GM23338 (cell line): Measurements from ENCODE around the gene TSPOAP1. TPM values are rescaled to one million over a fixed set of nuclear protein-coding genes. Genes with fewer than 3 reads are reported as not detected.

Source experiments
- ATAC-seq: fragments of 200-7000 bp; cut with Tn5 transposase; 3 replicates; pipeline ENCODE4 v1.9.1; 2020
- DNase-seq: peaks from one replicate; pipeline ENCODE4 v3.0.0-alpha.2; 2015; ENCODE audit warnings: low spot score
- H2AFZ ChIP-seq: fragments of 200-600 bp; sonication (generic); 2 replicates; pipeline ENCODE4 v1.8.0; 2016; ENCODE audit warnings: antibody characterized with exemption, mild to moderate bottlenecking, moderate library complexity
- H3F3A ChIP-seq: fragments of 200-600 bp; sonication (generic); replicated peaks from 2 replicates; pipeline ENCODE4 v1.8.0; 2017; ENCODE audit warnings: antibody characterized with exemption, mixed run types, low read depth
- H3K27ac ChIP-seq: fragments of 200-600 bp; sonication (generic); 2 replicates; pipeline ENCODE4 v1.6.1; 2016; ENCODE audit warnings: low read depth
- H3K27me3 ChIP-seq: fragments of 200-600 bp; sonication (generic); 2 replicates; pipeline ENCODE4 v1.8.0; 2016; ENCODE audit warnings: mild to moderate bottlenecking, mixed run types, moderate library complexity; ENCODE audit not compliant: insufficient read depth
- H3K36me3 ChIP-seq: fragments of 200-600 bp; sonication (generic); 2 replicates; pipeline ENCODE4 v1.8.0; 2016; ENCODE audit warnings: mild to moderate bottlenecking; ENCODE audit not compliant: insufficient read depth
- H3K4me1 ChIP-seq: fragments of 200-600 bp; sonication (generic); 2 replicates; pipeline ENCODE4 v1.8.0; 2016; ENCODE audit warnings: mild to moderate bottlenecking, moderate library complexity; ENCODE audit not compliant: insufficient read depth
- H3K4me2 ChIP-seq: fragments of 200-600 bp; sonication (generic); 2 replicates; pipeline ENCODE4 v1.7.1; 2017; ENCODE audit warnings: mixed run types
- H3K4me3 ChIP-seq: fragments of 200-600 bp; sonication (generic); 2 replicates; pipeline ENCODE4 v1.6.1; 2016; ENCODE audit warnings: mixed run types
- H3K79me2 ChIP-seq: fragments of 200-600 bp; sonication (generic); replicated peaks from 2 replicates; pipeline ENCODE4 v1.8.0; 2017; ENCODE audit warnings: mild to moderate bottlenecking; ENCODE audit not compliant: insufficient read depth
- H3K9me2 ChIP-seq: fragments of 200-600 bp; sonication (generic); 2 replicates; pipeline ENCODE4 v1.8.0; 2017; ENCODE audit not compliant: insufficient read depth
- H4K20me1 ChIP-seq: fragments of 200-600 bp; sonication (generic); replicated peaks from 2 replicates; pipeline ENCODE4 v1.8.0; 2017; ENCODE audit warnings: mild to moderate bottlenecking; ENCODE audit not compliant: insufficient read depth
- H3K27ac Mint-ChIP-seq: 2 replicates; pipeline ENCODE4 v1.8.0; 2020; ENCODE audit warnings: inconsistent platforms, mild to moderate bottlenecking, moderate library complexity, mixed read lengths
- H3K27me3 Mint-ChIP-seq: 3 replicates; pipeline ENCODE4 v1.8.0; 2022; ENCODE audit warnings: low read depth, mild to moderate bottlenecking, moderate library complexity, mixed read lengths, inconsistent platforms; ENCODE audit not compliant: insufficient read depth, poor library complexity
- H3K36me3 Mint-ChIP-seq: 3 replicates; pipeline ENCODE4 v1.8.0; 2021; ENCODE audit warnings: low read depth, mild to moderate bottlenecking, inconsistent platforms, moderate library complexity, mixed read lengths
- H3K4me1 Mint-ChIP-seq: 3 replicates; pipeline ENCODE4 v1.8.0; 2020; ENCODE audit warnings: mild to moderate bottlenecking, inconsistent platforms, mixed read lengths
- H3K4me3 Mint-ChIP-seq: 3 replicates; pipeline ENCODE4 v1.8.0; 2021; ENCODE audit warnings: moderate library complexity, mild to moderate bottlenecking, inconsistent platforms, mixed read lengths
- H3K9me3 Mint-ChIP-seq: 3 replicates; pipeline ENCODE4 v1.8.0; 2020; ENCODE audit warnings: moderate library complexity, mild to moderate bottlenecking, inconsistent platforms, mixed read lengths
- CREB1 ChIP-seq: fragments of 250-450 bp; sonication (Bioruptor Pico); IDR thresholded peaks from 2 replicates; pipeline ENCODE4 v1.5.0; 2020; ENCODE audit warnings: low read depth, mild to moderate bottlenecking, moderate library complexity
- ETS1 ChIP-seq: IDR thresholded peaks from 2 replicates; pipeline ENCODE4 v1.6.1; 2016; ENCODE audit warnings: antibody characterized with exemption
- EZH2 ChIP-seq: fragments of 200-600 bp; sonication (generic); IDR thresholded peaks from one replicate; pipeline ENCODE4 v1.8.0; 2017; ENCODE audit warnings: antibody characterized with exemption, mild to moderate bottlenecking, low read depth; ENCODE audit not compliant: unreplicated experiment
- EZH2phosphoT487 ChIP-seq: fragments of 200-600 bp; sonication (generic); IDR thresholded peaks from one replicate; pipeline ENCODE4 v1.8.1; 2018; ENCODE audit warnings: antibody characterized with exemption; ENCODE audit not compliant: unreplicated experiment
- JUNB ChIP-seq: IDR thresholded peaks from one replicate; pipeline ENCODE4 v1.6.1; 2016; ENCODE audit warnings: antibody characterized with exemption; ENCODE audit not compliant: unreplicated experiment
- NANOG ChIP-seq: IDR thresholded peaks from 2 replicates; pipeline ENCODE4 v1.6.1; 2016; ENCODE audit warnings: antibody characterized with exemption, borderline replicate concordance
- POLR2AphosphoS5 ChIP-seq: IDR thresholded peaks from 2 replicates; pipeline ENCODE4 v1.6.1; 2016; ENCODE audit warnings: antibody characterized with exemption, low read depth
- REST ChIP-seq: IDR thresholded peaks from one replicate; pipeline ENCODE4 v1.6.1; 2018; ENCODE audit warnings: antibody characterized with exemption; ENCODE audit not compliant: unreplicated experiment
- STAT1 ChIP-seq: IDR thresholded peaks from one replicate; pipeline ENCODE4 v1.6.1; 2016; ENCODE audit warnings: antibody characterized with exemption; ENCODE audit not compliant: unreplicated experiment
- ZNF114 ChIP-seq: fragments of 250-450 bp; sonication (Bioruptor Pico); IDR thresholded peaks from 2 replicates; pipeline ENCODE4 v1.5.0; 2020; ENCODE audit warnings: mild to moderate bottlenecking, moderate library complexity
- ZNF331 ChIP-seq: fragments of 250-450 bp; sonication (Bioruptor Pico); IDR thresholded peaks from 2 replicates; pipeline ENCODE4 v1.5.0; 2020; ENCODE audit warnings: low read depth, mild to moderate bottlenecking, moderate library complexity
- polyA plus RNA-seq: library from polyadenylated mRNA; unstranded; fragments of >200 nt; fragmentation: Nextera tagmentation; extraction: Ambion mirVana; gene quantifications from 2 replicates; pipeline ENCODE4 v1.2.1, GENCODE V29; 2016
- total RNA-seq: library from RNA; depleted of rRNA; stranded (reverse); fragments of >200 nt; shearing (Covaris generic); gene quantifications from 2 replicates; pipeline ENCODE4 v1.2.3, GENCODE V29; 2014
- TF ChIP-seq, protein P1 (sequence below): fragments of 250-450 bp; sonication (Bioruptor Pico); IDR thresholded peaks from 2 replicates; pipeline ENCODE4 v1.5.0; 2020; ENCODE audit warnings: mild to moderate bottlenecking, moderate library complexity
- TF ChIP-seq, protein P2 (sequence below), 2 experiments: fragments of 200-600 bp in 1 of 2; sonication (generic) in 1 of 2; conservative IDR thresholded peaks; 2 replicates each; pipeline versions ENCODE4 v1.5.1 to v1.6.1; 2016 to 2017; ENCODE audit warnings: antibody characterized with exemption in 2 of 2, low read depth in 2 of 2, mild to moderate bottlenecking in 2 of 2, moderate library complexity in 1 of 2

The TSPOAP1 gene
- total and polyA plus RNA-seq, 2 experiments from 2014 or later: 7.3 to 11.8 TPM

DNA sequence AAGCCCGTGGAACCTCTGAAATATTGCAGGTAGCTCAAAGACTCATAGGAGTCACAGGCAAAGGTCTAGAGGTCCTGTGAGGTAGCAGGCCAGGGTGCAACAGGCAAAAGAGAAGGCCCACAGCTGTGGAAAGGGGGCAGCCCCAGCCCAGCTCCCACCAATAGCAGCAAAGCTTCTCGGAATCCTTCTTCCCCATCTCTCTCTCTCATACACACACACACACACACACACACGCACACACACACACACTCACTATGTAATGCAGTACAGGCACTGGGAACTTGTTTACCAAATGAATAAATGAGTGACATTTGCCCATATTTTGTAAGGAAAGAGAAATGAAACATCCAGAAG, 40.2 kb upstream of the TSPOAP1 start:
- Histone ChIP-seq H3K27me3 (no peaks in the 10 kb centered on the region), H3F3A (no peaks in the 10 kb centered on the region), H4K20me1 (no peaks in the 10 kb centered on the region), H3K4me3 (no peak overlapping the region), H3K4me1 (no peaks in the 10 kb centered on the region), H3K79me2 (no peaks in the 10 kb centered on the region), H3K9me2 (no peaks in the 10 kb centered on the region), H3K36me3 (no peaks in the 10 kb centered on the region), H3K27ac (no peak overlapping the region), H3K4me2 (no peak overlapping the region), H2AFZ (no peak overlapping the region)
- TF ChIP-seq EZH2: no peak
- TF ChIP-seq STAT1: no peak
- no peak for TF ChIP-seq CREB1 (CRISPR knock-in tag)
- no peak for TF ChIP-seq ZNF331
- no peak for TF ChIP-seq NANOG
- TF ChIP-seq REST: no peak
- TF ChIP-seq EZH2phosphoT487: no peak
- TF ChIP-seq, protein P1, sequence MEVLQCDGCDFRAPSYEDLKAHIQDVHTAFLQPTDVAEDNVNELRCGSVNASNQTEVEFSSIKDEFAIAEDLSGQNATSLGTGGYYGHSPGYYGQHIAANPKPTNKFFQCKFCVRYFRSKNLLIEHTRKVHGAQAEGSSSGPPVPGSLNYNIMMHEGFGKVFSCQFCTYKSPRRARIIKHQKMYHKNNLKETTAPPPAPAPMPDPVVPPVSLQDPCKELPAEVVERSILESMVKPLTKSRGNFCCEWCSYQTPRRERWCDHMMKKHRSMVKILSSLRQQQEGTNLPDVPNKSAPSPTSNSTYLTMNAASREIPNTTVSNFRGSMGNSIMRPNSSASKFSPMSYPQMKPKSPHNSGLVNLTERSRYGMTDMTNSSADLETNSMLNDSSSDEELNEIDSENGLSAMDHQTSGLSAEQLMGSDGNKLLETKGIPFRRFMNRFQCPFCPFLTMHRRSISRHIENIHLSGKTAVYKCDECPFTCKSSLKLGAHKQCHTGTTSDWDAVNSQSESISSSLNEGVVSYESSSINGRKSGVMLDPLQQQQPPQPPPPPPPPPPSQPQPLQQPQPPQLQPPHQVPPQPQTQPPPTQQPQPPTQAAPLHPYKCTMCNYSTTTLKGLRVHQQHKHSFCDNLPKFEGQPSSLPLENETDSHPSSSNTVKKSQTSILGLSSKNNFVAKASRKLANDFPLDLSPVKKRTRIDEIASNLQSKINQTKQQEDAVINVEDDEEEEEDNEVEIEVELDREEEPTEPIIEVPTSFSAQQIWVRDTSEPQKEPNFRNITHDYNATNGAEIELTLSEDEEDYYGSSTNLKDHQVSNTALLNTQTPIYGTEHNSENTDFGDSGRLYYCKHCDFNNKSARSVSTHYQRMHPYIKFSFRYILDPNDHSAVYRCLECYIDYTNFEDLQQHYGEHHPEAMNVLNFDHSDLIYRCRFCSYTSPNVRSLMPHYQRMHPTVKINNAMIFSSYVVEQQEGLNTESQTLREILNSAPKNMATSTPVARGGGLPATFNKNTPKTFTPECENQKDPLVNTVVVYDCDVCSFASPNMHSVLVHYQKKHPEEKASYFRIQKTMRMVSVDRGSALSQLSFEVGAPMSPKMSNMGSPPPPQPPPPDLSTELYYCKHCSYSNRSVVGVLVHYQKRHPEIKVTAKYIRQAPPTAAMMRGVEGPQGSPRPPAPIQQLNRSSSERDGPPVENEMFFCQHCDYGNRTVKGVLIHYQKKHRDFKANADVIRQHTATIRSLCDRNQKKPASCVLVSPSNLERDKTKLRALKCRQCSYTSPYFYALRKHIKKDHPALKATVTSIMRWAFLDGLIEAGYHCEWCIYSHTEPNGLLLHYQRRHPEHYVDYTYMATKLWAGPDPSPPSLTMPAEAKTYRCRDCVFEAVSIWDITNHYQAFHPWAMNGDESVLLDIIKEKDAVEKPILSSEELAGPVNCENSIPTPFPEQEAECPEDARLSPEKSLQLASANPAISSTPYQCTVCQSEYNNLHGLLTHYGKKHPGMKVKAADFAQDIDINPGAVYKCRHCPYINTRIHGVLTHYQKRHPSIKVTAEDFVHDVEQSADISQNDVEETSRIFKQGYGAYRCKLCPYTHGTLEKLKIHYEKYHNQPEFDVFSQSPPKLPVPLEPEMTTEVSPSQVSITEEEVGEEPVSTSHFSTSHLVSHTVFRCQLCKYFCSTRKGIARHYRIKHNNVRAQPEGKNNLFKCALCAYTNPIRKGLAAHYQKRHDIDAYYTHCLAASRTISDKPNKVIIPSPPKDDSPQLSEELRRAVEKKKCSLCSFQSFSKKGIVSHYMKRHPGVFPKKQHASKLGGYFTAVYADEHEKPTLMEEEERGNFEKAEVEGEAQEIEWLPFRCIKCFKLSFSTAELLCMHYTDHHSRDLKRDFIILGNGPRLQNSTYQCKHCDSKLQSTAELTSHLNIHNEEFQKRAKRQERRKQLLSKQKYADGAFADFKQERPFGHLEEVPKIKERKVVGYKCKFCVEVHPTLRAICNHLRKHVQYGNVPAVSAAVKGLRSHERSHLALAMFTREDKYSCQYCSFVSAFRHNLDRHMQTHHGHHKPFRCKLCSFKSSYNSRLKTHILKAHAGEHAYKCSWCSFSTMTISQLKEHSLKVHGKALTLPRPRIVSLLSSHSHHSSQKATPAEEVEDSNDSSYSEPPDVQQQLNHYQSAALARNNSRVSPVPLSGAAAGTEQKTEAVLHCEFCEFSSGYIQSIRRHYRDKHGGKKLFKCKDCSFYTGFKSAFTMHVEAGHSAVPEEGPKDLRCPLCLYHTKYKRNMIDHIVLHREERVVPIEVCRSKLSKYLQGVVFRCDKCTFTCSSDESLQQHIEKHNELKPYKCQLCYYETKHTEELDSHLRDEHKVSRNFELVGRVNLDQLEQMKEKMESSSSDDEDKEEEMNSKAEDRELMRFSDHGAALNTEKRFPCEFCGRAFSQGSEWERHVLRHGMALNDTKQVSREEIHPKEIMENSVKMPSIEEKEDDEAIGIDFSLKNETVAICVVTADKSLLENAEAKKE (CRISPR knock-in tag): no peak
- TF ChIP-seq ZNF114 (CRISPR knock-in tag): no peak
- no peak for TF ChIP-seq JUNB
- no peak for TF ChIP-seq POLR2AphosphoS5
- TF ChIP-seq ETS1: no peak
- TF ChIP-seq, protein P2, sequence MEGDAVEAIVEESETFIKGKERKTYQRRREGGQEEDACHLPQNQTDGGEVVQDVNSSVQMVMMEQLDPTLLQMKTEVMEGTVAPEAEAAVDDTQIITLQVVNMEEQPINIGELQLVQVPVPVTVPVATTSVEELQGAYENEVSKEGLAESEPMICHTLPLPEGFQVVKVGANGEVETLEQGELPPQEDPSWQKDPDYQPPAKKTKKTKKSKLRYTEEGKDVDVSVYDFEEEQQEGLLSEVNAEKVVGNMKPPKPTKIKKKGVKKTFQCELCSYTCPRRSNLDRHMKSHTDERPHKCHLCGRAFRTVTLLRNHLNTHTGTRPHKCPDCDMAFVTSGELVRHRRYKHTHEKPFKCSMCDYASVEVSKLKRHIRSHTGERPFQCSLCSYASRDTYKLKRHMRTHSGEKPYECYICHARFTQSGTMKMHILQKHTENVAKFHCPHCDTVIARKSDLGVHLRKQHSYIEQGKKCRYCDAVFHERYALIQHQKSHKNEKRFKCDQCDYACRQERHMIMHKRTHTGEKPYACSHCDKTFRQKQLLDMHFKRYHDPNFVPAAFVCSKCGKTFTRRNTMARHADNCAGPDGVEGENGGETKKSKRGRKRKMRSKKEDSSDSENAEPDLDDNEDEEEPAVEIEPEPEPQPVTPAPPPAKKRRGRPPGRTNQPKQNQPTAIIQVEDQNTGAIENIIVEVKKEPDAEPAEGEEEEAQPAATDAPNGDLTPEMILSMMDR (conservative IDR thresholded peaks at IDR 0.05; ENCODE audit: low read depth in 2 of 2): no peak
- Mint-ChIP-seq H3K4me1 (peaks cover 6% of the 10 kb centered on the region), H3K9me3 (no peaks in the 10 kb centered on the region), H3K27ac (no peak overlapping the region), H3K4me3 (no peak overlapping the region), H3K27me3 (peaks cover 19% of the 10 kb centered on the region), H3K36me3 (no peaks in the 10 kb centered on the region)
- no peak for ATAC-seq
- no peak for DNase-seq
